Esophagus (tissue), 2 donors: ENCODE data around the gene RHOT1. TPM values are rescaled to one million over a fixed set of nuclear protein-coding genes. Genes with fewer than 3 reads are reported as not detected.

ENCODE experiments used
- H3K27ac ChIP-seq, 2 donors: one replicate each; pipeline ENCODE4 v1.5.1; 2013; ENCODE audit warnings: low read depth in 2 of 2, mild to moderate bottlenecking in 2 of 2, inconsistent platforms in 1 of 2, low read length in 1 of 2, moderate library complexity in 1 of 2
- H3K27me3 ChIP-seq, 2 donors: one replicate each; pipeline ENCODE4 v1.6.1; 2013; ENCODE audit warnings: low read length in 2 of 2, control low read depth in 1 of 2, mild to moderate bottlenecking in 1 of 2; ENCODE audit not compliant: insufficient read depth in 2 of 2, control insufficient read depth in 1 of 2
- H3K36me3 ChIP-seq, 2 donors: one replicate each; pipeline ENCODE4 v1.6.1; 2013; ENCODE audit warnings: low read length in 1 of 2; ENCODE audit not compliant: control insufficient read depth in 2 of 2, insufficient read depth in 2 of 2
- H3K4me1 ChIP-seq, 2 donors: one replicate each; pipeline ENCODE4 v1.6.1; 2013; ENCODE audit warnings: low read length in 1 of 2; ENCODE audit not compliant: control insufficient read depth in 2 of 2, insufficient read depth in 2 of 2
- H3K4me3 ChIP-seq, 2 donors: one replicate each; pipeline ENCODE4 v1.5.1; 2013; ENCODE audit warnings: low read length in 2 of 2, mild to moderate bottlenecking in 2 of 2, low read depth in 1 of 2, moderate library complexity in 1 of 2
- H3K9me3 ChIP-seq, 2 donors: one replicate each; pipeline ENCODE4 v1.6.1; 2013; ENCODE audit warnings: mild to moderate bottlenecking in 2 of 2, low read depth in 1 of 2, low read length in 1 of 2, moderate library complexity in 1 of 2; ENCODE audit not compliant: control insufficient read depth in 2 of 2, insufficient read depth in 1 of 2
- WGBS, 2 donors: extraction: QIAGEN DNeasy Blood & Tissue Kit; methylation state at CpG; one replicate each; pipeline ENCODE4 v1.1.7; 2013; 5-methylcytosine and 5-hydroxymethylcytosine counted together
- polyA plus RNA-seq, 2 donors: library from polyadenylated mRNA; stranded (reverse); fragments of 200-250 nt; gene quantifications; one replicate each; pipeline ENCODE4 v1.2.3, GENCODE V29; 2013
- donor health status: healthy with polysubstance abuse.
- donor health status: Bipolar disorder and iron deficiency.

RHOT1 gene
- polyA plus RNA-seq, 2 donors, result 17.7 to 38.3 TPM

DNA sequence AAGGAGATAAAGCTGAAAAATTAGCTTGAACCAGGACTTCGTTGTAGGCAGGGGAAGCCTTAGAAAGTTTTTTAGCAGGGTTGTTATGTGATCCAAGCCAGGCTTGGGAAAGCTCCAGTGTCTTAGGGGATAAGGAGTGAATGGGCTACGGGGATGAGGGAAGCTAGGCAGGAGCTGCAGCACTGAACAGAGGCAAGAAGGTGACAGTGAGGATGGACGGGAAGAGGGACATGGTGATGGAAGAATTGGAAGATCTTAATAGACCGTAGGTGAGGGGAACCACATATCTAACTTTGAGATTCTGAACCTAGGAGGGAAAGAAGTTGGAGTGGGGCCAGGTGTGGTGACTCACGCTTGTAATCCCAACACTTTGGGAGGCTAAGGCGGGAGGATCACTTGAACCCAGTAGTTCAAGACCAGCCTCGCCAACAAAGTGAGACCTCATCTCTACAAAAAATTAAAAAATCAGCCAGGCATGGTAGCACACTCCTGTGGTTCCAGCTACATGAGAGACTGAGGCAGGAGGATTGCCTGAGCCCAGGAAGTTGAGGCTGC lies 126.5 kb downstream of the RHOT1 start:
- 57 to 66% methylated on average over 7 of the region's 7 CpGs for WGBS, 2 donors
- peaks cover 0 to 6% of the 10 kb centered on the region in 2 donors for H3K4me1 ChIP-seq
- H3K27ac ChIP-seq, result no peak overlapping the region
- no peak overlapping the region for H3K4me3 ChIP-seq
- H3K9me3 ChIP-seq, result no peaks in the 10 kb centered on the region
- H3K27me3 ChIP-seq, result no peaks in the 10 kb centered on the region
- H3K36me3 ChIP-seq, result no peaks in the 10 kb centered on the region

DNA sequence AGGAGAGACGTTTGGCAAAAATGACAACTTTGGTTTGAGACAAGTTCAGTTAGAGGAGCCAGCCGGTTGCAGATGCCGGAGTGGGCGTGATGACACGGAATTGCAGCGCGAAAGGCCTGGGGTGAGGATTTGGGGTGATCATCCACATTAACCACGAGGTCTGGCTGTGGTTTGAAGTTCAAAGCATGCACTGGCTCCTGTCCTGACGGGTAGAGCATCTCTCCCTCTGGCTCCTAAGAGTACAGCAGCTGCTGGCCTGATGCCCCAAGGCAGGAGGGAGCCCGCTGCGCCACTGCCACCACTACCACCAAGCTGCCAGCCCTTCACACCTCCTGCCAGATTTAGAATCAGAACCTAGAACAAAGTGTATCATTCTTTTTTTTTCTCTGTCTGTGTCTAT lies 127.1 kb downstream of the RHOT1 start:
- no peaks in the 10 kb centered on the region for H3K27me3 ChIP-seq
- peaks cover 0 to 6% of the 10 kb centered on the region in 2 donors for H3K4me1 ChIP-seq
- 43 to 51% methylated on average over 11 of the region's 11 CpGs for WGBS, 2 donors
- no peaks in the 10 kb centered on the region for H3K36me3 ChIP-seq
- H3K9me3 ChIP-seq, result no peaks in the 10 kb centered on the region
- no peak overlapping the region for H3K4me3 ChIP-seq
- no peak overlapping the region for H3K27ac ChIP-seq

DNA sequence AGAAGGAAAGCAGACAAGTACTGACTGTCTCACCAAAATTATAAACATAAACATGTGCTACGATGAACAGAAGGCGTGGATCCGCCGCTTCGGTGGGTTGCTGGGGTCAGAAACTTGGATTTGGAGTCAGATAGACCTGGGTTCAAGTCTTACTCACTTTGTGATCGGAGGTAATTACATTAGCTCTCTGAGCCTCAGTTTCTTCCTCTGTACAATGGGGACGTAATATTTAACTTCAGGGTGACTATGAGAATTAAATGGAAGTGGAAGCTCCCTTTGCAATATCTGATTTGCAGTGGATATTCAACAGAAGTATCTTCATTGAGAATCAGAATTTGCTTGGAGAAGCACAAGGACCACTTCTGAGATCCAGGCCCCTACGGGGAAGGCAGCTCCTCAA lies 129.5 kb downstream of the RHOT1 start:
- no peaks in the 10 kb centered on the region for H3K9me3 ChIP-seq
- H3K27me3 ChIP-seq, result no peaks in the 10 kb centered on the region
- H3K36me3 ChIP-seq, result no peaks in the 10 kb centered on the region
- no peaks in the 10 kb centered on the region for H3K4me1 ChIP-seq
- 91 to 94% methylated on average over 8 of the region's 8 CpGs for WGBS, 2 donors
- no peak overlapping the region for H3K27ac ChIP-seq
- H3K4me3 ChIP-seq, result no peak overlapping the region

DNA sequence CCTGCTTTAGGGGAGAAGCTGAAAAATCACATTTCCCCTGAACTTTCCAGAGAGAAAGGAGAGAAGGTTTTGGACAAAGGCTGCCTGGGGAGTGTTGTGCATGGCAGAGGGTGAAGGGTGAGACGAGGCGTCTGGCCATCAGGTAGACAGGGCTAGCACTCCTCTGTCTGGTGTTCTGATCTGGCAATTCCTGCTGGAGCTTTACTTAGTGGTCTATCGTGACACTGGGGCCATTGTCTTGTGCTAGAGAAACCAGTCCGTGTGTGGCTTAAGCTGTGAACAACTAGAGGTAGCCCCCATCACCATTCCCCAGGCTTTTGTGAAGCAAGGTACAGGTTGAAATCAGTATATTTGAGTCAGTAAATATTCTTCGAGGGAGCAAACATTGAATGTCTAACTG lies 131.8 kb downstream of the RHOT1 start:
- no peaks in the 10 kb centered on the region for H3K27me3 ChIP-seq
- no peaks in the 10 kb centered on the region for H3K36me3 ChIP-seq
- H3K4me1 ChIP-seq, result no peaks in the 10 kb centered on the region
- WGBS, 2 donors, result 79 to 89% methylated on average over 5 of the region's 5 CpGs
- H3K4me3 ChIP-seq, result no peak overlapping the region
- H3K9me3 ChIP-seq, result no peaks in the 10 kb centered on the region
- H3K27ac ChIP-seq, result no peak overlapping the region

DNA sequence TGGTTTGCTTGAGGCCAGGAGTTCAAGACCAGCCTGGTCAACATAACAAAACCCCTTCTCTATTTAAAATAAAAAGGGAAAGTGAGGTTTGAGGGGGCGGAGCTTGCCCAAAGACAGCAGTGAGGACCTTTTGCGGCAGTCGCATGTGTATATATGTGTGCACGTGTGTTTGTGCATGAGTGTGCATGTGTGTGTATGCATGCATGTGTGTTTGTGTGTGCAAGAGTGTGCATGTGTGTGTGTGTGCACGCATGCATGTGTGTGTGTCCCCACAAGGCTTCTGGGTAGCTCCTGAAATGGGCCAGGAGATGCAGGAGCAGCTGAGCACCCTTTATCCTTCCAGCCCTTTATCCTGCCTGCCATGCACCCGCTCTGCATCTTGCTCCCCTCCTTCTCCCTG lies 132.3 kb downstream of the RHOT1 start:
- no peak overlapping the region for H3K27ac ChIP-seq
- no peaks in the 10 kb centered on the region for H3K27me3 ChIP-seq
- H3K4me1 ChIP-seq, result no peaks in the 10 kb centered on the region
- no peaks in the 10 kb centered on the region for H3K36me3 ChIP-seq
- H3K9me3 ChIP-seq, result no peaks in the 10 kb centered on the region
- no peak overlapping the region for H3K4me3 ChIP-seq
- 83 to 91% methylated on average over 6 of the region's 6 CpGs for WGBS, 2 donors

Other genes starting within 250 kb of the RHOT1 start
- 10 to 100 TPM; 32.9 to 43.2 TPM for gene UTP6, start 240.8 kb upstream of the RHOT1 start, polyA plus RNA-seq
- 10 to 100 TPM in 1 of 2 donors, 1 to 10 TPM in 1; 8.9 to 12.1 TPM for gene SUZ12, start 205.5 kb upstream of the RHOT1 start, polyA plus RNA-seq
- 10 to 100 TPM in 1 of 2 donors, 1 to 10 TPM in 1; 6.1 to 14.2 TPM for gene LRRC37B, start 135.1 kb upstream of the RHOT1 start, polyA plus RNA-seq
- under 1 TPM; 0.29 to 0.58 TPM for gene RHBDL3, start 123.3 kb downstream of the RHOT1 start, polyA plus RNA-seq
- gene C17orf75, start 199.7 kb downstream of the RHOT1 start, polyA plus RNA-seq, result 1 to 10 TPM; 7.3 to 9.3 TPM
- 100 to 1,000 TPM in 1 of 2 donors, 10 to 100 TPM in 1; 73.6 to 114 TPM for gene ZNF207, start 207.7 kb downstream of the RHOT1 start, polyA plus RNA-seq